ENCODE results near the gene PLA2G6.

DNA sequence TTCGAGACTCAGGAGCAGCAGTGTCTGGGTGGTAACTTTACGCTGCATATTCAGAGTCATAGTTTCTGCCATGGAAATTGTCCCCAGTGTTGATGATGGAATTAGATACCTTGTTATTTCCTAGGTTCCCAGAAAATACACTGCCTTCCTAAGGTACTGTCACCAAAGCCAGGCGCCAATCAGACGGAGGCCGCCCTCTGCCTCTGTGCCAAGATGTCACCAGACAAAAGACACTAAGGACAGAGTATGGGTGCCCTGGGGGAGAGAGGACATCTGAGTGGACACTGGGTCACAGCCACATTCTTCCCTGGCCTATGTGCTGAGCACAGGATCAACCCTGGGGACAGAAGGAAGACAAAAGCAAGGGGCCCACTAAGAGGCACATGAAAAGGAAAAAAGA is 11.2 kb downstream of the PLA2G6 start:
- no peak for TF ChIP-seq POLR2AphosphoS5 (IDR thresholded peaks at IDR 0.05; ENCODE audit: low read depth, low read length)
- no peak for TF ChIP-seq POLR2A (IDR thresholded peaks at IDR 0.05; ENCODE audit: low read depth, low read length)
- TF ChIP-seq TAF1 (IDR thresholded peaks at IDR 0.05; ENCODE audit: low read depth, low read length), result no peak
- no peak for TF ChIP-seq POU2F2 (IDR thresholded peaks at IDR 0.05; ENCODE audit: low read depth, low read length)
